Uterus (tissue), 2 donors: ENCODE measurements around the gene ARHGAP1.

Experiments
- CTCF ChIP-seq, 4 experiments: fragments of 200-600 bp in 2 of 4; fragments of 450-650 bp in 2 of 4; sonication (generic) in 2 of 4; IDR thresholded peaks; one replicate each; pipeline ENCODE4 v1.5.1; 2016 to 2019; ENCODE audit warnings: antibody characterized with exemption in 4 of 4, mild to moderate bottlenecking in 2 of 4, moderate library complexity in 1 of 4
- POLR2A ChIP-seq, 2 donors: fragments of 450-650 bp; IDR thresholded peaks; one replicate each; pipeline ENCODE4 v1.6.1; 2016; ENCODE audit warnings: antibody characterized with exemption in 2 of 2, mild to moderate bottlenecking in 1 of 2, moderate library complexity in 1 of 2

DNA sequence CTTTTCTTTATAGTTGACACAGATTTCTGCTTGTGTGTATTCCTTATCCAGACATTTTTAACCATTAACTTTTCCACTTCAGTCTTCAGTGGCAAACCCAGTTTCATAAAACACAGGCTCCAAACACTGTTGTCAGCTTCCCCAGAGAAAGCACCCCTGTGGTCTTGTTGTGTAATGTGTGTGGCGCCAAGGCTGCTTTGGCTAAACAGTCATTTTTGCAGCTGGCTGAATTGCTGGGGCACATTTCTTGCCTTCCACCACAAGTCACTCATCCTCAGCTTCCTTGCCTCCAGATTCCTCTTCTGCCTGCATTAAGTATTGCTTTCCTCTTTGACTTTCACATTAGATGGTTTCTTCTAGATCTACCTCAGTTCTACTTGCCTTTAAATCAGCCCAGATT is 40.5 kb downstream of the ARHGAP1 start:
- TF ChIP-seq CTCF (IDR thresholded peaks at IDR 0.05) (no peak), POLR2A (IDR thresholded peaks at IDR 0.05) (no peak)
